Measurements from ENCODE around the gene CNP.

CNP gene

DNA sequence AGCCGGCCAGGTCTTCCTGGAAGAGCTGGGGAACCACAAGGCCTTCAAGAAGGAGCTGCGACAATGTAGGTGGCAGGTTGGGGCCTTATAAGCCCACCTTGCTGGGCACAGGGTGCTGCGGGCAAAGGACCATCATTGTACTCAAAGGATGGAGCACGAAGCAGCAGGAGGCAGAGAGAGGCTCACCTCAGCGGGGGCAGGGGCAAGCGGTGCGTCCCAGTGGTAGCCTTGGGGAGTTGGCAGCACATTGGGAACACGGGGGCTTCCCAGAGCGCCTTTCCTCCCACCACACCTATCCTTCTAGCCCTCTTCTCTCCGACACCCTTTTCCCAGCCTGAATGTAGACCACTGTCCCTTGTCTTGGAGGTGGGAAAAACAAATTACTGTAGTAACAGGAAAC, 2.1 kb downstream of the CNP start:
- H3K27ac ChIP-seq: no peak overlapping the region
- no peak overlapping the region for H3K4me3 ChIP-seq (ENCODE audit: low read depth in 1 of 2, low read length in 1 of 2)
- peaks cover 29% of the 10 kb centered on the region for H3K36me3 ChIP-seq
- peaks cover 20 to 22% of the 10 kb centered on the region in 2 experiments for H3K4me1 ChIP-seq (ENCODE audit: control insufficient read depth in 1 of 2, insufficient read depth in 1 of 2, low read depth in 1 of 2, low read length in 1 of 2)
- no peaks in the 10 kb centered on the region for H3K27me3 ChIP-seq
- TF ChIP-seq, protein P1, sequence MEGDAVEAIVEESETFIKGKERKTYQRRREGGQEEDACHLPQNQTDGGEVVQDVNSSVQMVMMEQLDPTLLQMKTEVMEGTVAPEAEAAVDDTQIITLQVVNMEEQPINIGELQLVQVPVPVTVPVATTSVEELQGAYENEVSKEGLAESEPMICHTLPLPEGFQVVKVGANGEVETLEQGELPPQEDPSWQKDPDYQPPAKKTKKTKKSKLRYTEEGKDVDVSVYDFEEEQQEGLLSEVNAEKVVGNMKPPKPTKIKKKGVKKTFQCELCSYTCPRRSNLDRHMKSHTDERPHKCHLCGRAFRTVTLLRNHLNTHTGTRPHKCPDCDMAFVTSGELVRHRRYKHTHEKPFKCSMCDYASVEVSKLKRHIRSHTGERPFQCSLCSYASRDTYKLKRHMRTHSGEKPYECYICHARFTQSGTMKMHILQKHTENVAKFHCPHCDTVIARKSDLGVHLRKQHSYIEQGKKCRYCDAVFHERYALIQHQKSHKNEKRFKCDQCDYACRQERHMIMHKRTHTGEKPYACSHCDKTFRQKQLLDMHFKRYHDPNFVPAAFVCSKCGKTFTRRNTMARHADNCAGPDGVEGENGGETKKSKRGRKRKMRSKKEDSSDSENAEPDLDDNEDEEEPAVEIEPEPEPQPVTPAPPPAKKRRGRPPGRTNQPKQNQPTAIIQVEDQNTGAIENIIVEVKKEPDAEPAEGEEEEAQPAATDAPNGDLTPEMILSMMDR (IDR thresholded peaks at IDR 0.05): no peak
- H3K9me3 ChIP-seq: no peaks in the 10 kb centered on the region

DNA sequence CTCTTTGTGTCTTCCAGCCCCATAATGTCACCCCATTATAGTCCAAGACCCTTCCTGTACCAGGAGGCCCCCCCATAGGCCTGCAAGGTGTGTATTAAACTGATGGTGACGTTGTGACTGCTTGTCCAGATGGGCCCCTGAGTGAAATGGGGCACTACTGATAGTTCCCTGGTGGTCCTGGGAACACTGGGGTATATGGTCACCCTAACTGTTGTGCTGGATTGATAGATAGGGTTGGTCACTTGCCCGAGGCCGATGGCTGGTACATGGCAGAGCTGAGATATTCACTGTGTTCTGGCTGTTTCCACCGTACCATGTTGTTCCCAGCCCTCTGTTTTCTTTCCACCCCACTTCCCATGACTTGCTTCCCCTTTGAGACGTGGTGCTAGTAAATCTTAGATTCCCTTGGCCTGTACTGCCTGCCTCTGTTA, 4.3 kb downstream of the CNP start:
- Histone ChIP-seq H3K27me3 (no peaks in the 10 kb centered on the region), H3K27ac (no peak overlapping the region)
- TF ChIP-seq, protein P1 (IDR thresholded peaks at IDR 0.05): no peak

DNA sequence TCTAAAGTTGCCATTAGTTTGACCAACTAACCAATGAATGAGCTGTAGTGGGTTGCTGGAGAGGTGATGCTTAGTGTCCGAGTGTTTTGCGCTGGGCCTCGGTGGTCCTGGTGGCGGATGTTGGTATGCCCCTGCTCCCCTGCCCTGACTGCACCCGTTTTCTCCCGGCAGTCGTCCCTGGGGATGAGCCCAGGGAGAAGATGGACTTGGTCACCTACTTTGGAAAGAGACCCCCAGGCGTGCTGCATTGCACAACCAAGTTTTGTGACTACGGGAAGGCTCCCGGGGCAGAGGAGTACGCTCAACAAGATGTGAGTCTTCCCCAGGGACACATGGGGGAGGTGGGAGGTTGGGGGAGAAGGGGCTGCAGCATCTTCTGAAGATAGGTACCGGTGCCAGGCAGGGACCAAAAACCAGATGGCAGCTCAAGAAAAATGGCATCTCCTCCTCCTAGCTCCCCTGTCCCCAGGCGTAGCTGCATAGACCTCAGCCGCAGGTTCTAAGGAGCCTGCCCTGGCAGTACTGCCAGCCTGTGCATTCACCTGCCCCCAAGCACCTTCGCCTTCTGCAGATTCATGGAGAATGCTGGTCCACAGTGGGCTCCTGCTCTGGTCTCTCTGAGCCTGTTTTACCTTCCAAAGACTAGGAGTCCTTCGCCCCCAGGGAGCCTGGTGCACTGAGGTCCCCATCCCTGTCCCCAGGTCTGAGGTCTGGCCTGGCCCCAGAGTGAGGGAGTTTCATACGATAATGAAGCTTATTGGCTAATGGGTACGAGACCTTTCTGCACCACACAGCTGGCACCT, 5.3 kb downstream of the CNP start:
- TF ChIP-seq, protein P1 (IDR thresholded peaks at IDR 0.05): no peak
- H3K27ac ChIP-seq: no peak overlapping the region
- no peaks in the 10 kb centered on the region for H3K9me3 ChIP-seq
- no peaks in the 10 kb centered on the region for H3K27me3 ChIP-seq
- peaks cover 61% of the 10 kb centered on the region for H3K36me3 ChIP-seq
- H3K4me1 ChIP-seq (ENCODE audit: control insufficient read depth in 1 of 2, insufficient read depth in 1 of 2, low read depth in 1 of 2, low read length in 1 of 2): peaks cover 8 to 11% of the 10 kb centered on the region in 2 experiments
- H3K4me3 ChIP-seq (ENCODE audit: low read depth in 1 of 2, low read length in 1 of 2): no peak overlapping the region

More for the DNA sequence above, 4.3 kb downstream of the CNP start:
- Histone ChIP-seq H3K4me3 (ENCODE audit: low read depth in 1 of 2, low read length in 1 of 2) (no peak overlapping the region), H3K4me1 (ENCODE audit: control insufficient read depth in 1 of 2, insufficient read depth in 1 of 2, low read depth in 1 of 2, low read length in 1 of 2) (peaks cover 17% of the 10 kb centered on the region in 2 experiments), H3K36me3 (peaks cover 51% of the 10 kb centered on the region), H3K9me3 (no peaks in the 10 kb centered on the region)

DNA sequence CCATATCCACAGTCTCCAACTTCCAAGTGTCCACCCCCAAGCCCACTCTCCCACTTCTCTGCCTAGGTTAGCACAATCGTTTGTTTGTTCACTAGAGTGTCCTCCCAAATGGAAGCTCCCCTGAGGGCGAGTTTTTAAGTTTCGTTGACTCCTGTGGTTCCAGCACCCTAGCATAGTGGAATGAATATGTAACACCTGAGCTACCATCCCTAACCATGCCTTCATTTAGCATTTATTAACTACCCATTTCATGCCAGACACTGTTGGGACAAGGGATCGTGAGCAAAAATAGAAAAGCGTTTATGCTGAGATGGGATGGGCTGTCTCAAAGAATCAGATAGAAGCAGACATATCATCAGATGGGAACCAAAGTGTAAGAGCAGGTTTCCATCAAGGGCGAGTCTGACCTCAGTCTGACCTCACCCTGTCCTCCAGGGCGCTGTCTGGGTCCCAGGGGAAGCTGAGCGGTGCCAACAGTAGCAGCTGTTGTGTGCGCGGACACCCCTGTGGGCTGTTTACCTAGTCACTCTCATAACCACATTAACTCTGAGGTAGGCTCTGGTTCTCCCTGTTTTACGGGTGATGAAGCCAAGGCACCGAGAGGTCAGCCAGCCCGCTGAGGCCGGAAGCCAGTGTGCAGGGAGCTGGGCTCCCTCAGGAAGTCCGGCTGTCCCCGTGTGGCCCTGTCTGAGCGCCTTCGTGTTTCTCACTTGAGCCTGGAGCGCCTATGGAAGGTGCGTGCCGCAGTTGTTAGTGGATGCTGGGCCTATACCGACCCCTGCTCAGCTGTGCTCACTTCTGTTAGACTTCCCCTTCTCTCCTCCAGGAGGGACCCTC, 6.2 kb downstream of the CNP start:
- TF ChIP-seq, protein P1 (IDR thresholded peaks at IDR 0.05): no peak
- Histone ChIP-seq H3K27ac (no peak overlapping the region), H3K27me3 (no peaks in the 10 kb centered on the region), H3K4me3 (ENCODE audit: low read depth in 1 of 2, low read length in 1 of 2) (no peak overlapping the region), H3K9me3 (no peaks in the 10 kb centered on the region), H3K4me1 (ENCODE audit: control insufficient read depth in 1 of 2, insufficient read depth in 1 of 2, low read depth in 1 of 2, low read length in 1 of 2) (peaks cover 0 to 2% of the 10 kb centered on the region in 2 experiments), H3K36me3 (peaks cover 70% of the 10 kb centered on the region)

DNA sequence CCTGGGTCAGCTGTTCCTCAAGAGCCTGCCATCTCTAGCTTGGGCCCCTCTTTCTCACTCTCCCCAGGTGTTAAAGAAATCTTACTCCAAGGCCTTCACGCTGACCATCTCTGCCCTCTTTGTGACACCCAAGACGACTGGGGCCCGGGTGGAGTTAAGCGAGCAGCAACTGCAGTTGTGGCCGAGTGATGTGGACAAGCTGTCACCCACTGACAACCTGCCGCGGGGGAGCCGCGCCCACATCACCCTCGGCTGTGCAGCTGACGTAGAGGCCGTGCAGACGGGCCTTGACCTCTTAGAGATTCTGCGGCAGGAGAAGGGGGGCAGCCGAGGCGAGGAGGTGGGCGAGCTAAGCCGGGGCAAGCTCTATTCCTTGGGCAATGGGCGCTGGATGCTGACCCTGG, 6.8 kb downstream of the CNP start:
- Histone ChIP-seq H3K27ac (no peak overlapping the region), H3K9me3 (no peaks in the 10 kb centered on the region), H3K4me3 (ENCODE audit: low read depth in 1 of 2, low read length in 1 of 2) (no peak overlapping the region), H3K36me3 (peaks cover 76% of the 10 kb centered on the region), H3K27me3 (no peaks in the 10 kb centered on the region), H3K4me1 (ENCODE audit: control insufficient read depth in 1 of 2, insufficient read depth in 1 of 2, low read depth in 1 of 2, low read length in 1 of 2) (no peaks in the 10 kb centered on the region)
- TF ChIP-seq, protein P1 (IDR thresholded peaks at IDR 0.05): no peak

Measured in neutrophil (primary cell).